ENCODE measurements around the gene DTWD2.
"Not testable (repeated sequence)": the region's sequence is repeated elsewhere in the genome, so short reads cannot be mapped to it uniquely, and the experiment has no call there.

DTWD2 gene

DNA sequence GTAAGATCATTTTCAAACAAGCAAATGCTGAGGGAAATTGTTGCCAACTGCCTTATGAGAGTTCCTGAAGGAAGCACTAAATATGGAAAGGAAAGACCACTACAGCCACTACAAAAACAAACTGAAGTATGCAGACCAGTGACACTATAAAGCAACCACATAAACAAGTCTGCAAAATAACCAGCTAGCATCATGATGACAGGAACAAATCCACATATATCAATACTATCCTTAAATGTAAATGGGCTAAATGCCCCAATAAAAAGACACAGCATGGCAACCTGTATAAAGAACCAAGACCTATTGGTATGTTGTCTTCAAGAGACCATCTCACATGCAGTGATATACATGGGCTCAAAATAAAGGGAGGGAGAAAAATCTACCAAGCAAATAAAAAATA lies 113.2 kb downstream of the DTWD2 start:
- no peak for DNase-seq (ENCODE audit: low read depth, low spot score)

DNA sequence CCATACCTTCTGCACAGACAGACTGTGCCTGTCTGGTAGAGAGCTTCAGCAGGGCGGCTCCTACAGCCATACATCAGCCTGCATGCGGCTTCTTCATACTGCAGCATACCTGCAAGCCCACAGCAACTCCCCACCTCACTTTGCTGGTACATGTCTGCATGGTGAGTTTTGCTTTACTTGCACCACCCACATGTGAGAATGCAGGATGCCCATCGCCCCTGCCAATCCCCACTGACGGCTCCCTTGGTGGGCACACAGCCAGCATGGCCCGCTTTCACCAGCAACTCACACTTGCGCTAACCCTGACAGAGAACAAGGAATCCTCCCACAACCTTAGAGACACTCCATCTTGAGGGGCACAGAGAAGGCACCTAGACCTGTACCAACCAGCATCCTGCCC lies 114.9 kb downstream of the DTWD2 start:
- DNase-seq (ENCODE audit: low read depth, low spot score) = no peak

DNA sequence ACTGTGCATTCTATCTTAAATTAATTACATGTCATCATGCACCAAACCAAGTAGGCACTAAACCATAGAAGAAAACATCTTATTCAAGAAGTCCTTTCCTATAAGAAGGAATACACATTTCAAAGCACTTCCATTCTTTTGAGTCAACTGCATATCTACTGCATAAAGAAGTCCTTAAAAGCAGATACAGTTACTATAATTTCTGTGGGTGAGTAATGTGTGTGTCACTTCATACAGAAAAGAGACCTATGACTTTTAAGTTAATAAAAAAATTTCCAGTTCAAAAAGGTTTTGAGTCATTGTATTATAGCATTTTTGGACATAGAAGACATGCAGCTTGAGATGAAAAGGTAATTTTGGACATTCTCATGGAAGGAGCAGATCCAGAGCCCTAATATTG lies 125.0 kb downstream of the DTWD2 start:
- no peak for DNase-seq (ENCODE audit: low read depth, low spot score)

DNA sequence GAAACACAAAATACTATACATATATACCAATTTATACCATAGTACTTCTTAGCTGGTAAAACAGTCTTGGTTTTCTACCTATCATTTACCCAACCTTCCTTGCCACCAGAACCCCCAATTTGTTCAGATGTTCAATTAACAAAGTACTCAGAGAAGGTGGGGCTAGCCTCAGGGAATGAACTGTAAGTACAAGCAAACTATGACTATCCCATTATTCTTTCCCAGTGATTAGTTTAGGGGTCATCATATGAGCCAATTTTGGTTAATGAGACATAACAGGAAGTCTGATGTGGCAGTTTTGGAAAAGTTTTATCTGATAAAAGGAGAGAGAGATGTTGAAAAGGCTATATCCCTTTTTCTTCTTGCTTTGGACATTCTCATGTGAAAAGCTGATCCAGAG lies 125.8 kb downstream of the DTWD2 start:
- DNase-seq (ENCODE audit: low read depth, low spot score) = no peak

DNA sequence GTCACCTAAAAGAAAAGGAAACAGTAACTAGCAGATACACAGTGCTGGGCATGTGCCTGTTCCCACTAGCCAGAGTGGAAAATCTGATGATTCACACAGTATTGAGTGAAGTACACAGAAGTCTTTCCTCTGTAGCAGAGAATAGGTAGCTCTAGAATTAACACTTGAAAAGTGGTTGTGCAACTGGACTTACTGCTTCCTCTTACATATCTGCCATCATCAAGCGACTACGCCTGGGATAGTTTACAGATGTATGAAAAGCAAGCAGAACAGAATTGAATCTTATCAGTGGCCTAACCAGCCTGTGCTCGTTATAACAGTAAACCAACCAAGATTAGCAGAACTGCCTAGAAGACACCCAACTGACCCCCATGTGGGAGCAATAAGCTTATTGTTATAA lies 130.6 kb downstream of the DTWD2 start:
- DNase-seq (ENCODE audit: low read depth, low spot score) = no peak

DNA sequence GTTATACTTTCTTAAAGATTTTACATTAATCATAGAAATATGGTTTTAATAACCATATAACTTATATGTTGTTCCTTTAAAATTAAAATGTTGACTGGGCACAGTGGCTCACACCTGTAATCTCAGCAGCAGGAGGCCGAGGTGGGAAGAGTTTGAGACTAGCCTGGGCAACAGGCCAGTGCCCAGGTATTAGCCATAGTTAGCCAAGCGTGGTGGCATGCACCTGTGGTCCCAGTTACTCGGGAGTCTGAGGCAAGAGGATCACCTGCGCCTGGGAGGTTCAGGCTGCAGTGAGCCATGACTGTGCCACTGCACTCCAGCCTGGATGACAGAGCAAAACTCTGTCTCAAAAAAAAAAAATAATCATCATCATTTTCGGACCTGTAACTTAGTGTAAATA lies 133.5 kb downstream of the DTWD2 start:
- DNase-seq (ENCODE audit: low read depth, low spot score) = no peak

DNA sequence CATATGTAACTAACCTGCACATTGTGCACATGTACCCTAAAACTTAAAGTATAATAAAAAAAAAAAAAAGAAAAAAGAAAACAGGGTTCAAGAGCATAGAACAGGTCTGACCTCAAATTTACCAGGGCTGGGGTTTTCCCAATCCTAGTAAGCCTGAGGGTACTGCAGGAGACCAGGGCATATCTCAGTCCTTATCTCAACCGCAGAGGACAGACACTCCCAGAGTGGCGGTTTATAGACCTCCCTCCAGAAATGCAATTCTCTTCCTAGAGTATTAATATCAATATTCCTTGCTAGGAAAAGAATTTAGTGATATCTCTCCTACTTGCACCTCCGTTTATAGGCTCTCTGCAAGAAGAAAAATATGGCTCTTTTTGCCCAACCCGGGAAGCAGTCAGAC lies 136.6 kb downstream of the DTWD2 start:
- not testable (repeated sequence) for DNase-seq (ENCODE audit: low read depth, low spot score)

GRCh38 chr5:118849507-118849906 lies 138.8 kb downstream of the DTWD2 start:
- DNase-seq (ENCODE audit: low read depth, low spot score) = not testable (repeated sequence)

DNA sequence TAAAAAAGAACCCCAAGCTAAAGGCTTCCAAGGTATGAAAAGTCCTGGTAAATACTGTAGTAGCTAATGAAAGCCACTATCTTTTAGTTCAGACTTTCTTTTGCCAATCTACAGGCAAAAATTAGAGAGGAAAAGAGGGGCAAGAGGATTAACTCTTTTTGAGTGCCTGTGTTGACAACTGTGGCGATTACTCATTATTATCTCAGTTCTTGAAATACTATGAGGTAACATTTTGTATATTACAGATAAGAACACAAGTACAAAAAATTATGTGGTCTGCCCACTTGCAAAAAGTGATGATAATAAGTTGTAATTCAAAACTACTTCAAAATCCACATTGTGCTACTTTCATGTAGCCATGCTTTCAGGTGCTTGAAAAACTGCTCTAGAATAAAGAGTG lies 144.0 kb downstream of the DTWD2 start:
- DNase-seq (ENCODE audit: low read depth, low spot score) = no peak

DNA sequence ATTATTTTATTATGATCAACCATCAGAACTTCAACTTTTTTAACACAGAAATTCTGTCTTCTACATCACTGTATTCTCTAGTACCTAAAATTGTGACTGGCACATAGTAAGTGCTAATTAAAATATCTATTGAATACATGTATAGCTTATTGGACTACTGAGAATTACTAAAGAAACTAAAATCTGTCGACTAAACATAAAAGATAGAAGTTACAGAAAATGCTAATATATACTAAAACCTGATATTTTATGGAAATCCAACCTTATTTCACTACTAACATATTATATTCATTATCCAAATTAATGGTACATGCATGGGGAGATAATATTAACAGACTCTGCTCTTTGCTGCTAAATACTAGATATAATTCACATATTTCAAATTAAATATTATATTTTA lies 153.6 kb downstream of the DTWD2 start:
- DNase-seq (ENCODE audit: low read depth, low spot score) = no peak

DNA sequence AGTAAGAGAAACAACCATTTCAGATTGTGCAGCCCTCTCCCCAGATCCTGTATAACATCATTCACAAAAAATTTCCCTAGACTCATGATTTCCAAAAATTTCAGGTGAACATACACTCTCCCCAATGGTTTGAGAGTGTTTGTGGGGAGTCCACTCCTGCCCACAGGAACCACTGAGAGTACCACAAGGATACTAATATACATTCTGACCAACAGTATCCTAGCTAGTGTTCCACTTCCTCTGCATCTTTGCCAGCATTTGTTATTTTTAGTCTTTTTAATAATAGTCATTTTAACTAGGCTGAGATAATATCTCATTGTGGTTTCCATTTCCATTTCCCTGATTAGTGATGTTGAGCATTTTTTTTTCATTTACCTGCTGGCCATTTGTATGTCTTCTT lies 155.4 kb downstream of the DTWD2 start:
- no peak for DNase-seq (ENCODE audit: low read depth, low spot score)

DNA sequence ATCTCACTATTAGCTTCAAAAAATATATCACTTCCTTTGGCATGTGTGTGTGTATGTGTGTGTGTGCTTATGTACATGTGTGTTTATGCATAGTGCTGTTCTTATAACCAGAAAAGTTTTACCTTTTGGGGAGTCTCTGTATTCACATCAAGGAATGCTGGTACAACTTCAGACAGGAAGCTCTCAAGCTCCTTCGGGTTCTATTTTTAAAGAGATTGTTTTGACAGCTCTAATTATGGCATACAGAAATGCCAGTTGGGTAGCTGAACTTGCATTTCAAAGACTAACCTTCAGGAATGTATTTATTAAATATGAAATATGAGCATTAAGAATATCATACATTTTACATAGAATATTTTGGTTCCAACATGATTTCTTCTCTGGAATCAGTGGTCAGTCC lies 163.1 kb downstream of the DTWD2 start:
- no peak for DNase-seq (ENCODE audit: low read depth, low spot score)

DNA sequence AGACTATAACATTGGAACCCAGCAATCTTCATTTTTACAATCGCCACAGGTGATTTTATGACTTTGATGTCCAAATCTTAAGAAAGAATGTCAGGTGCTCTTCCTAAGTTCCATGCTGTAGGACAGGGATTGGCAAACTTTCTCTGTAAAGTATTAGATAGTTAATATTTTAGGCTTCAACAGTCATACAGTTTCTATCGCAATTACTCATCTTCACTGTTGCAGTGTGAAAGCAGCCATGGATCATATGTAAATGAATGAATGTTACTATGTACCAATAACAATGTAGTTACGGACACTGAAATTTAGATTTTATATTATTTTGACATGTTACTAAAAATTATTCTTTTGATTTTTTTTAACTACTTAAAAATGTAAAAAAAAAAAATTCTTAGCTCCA lies 169.7 kb downstream of the DTWD2 start:
- DNase-seq (ENCODE audit: low read depth, low spot score) = no peak

DNA sequence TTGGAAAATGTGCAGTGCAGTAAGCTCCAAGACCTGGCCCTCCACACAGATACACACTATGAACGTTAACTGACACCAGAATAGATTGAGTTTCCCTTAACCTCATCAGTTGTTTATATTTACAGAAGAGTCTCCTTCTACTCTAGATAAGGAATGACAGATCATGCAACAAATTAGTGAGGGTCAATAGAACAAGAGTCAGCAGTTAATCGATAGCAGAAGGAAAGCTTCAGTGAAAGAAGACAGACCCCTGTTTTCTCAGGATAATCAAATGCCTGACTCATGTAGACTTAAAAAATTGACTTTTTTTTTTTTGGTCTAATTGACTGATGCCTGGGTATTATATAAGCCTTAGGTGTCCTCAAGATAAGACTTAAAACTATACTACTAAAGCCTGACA lies 179.9 kb downstream of the DTWD2 start:
- DNase-seq (ENCODE audit: low read depth, low spot score) = no peak

DNA sequence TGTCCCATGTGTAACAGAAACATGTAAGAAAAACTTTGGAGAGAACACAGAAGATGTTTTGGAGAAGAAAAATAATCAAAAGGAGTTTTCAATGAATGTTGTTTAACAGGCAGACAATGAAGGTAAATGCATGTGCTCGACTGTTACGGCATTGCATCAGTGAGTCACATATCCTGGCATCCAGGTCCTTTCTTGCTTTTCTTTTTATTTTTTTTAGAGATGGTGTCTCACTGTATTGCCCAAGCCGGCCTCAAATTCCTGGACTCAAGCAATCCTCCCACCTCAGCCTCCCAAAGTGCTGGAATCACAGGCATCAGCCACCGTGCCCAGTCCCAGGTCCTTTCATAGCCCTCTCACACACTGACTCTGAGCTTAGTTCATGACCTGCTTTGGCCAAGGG lies 181.8 kb downstream of the DTWD2 start:
- no peak for DNase-seq (ENCODE audit: low read depth, low spot score)

GRCh38 chr5:118802335-118802734 lies 186.0 kb downstream of the DTWD2 start:
- DNase-seq (ENCODE audit: low read depth, low spot score) = no peak

GRCh38 chr5:118796081-118796480 lies 192.3 kb downstream of the DTWD2 start:
- no peak for DNase-seq (ENCODE audit: low read depth, low spot score)

DNA sequence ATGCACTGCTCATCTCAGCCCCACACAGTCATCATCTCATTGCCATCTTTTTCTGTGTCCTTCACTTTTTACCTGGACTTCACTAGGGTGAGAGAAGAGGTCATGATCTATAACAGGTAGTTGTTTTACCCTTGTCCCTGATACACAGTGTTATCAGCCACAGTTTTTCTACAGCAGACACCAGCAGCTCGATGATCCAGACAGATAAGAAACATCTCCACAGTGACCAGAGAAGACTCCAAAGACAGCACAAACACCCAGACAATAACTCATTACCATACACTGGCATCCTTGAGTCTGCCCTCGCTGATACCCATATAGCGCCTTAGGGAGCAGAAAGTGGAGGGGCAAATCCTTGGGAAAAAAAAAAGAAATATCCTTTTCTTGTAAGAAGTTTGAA lies 194.1 kb downstream of the DTWD2 start:
- DNase-seq (ENCODE audit: low read depth, low spot score) = no peak

DNA sequence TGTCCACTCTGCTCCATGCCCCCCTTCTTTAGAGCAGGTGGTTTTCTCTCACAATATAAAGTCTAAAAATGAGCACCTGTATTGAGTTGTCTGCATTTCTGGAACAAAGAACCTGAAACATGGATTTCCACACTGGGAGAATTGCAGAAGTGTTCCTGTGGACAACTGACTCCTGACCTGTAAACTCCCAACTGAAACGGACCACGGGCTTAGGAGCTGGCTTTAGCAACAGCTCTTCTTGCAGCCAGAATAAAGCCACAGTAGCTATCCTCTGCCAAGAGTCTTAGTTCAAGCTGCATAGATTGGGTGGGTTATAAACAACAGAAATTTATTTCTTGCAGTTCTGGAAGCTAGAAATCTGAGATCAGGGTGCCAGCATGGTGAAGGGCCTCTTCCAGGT lies 194.7 kb downstream of the DTWD2 start:
- DNase-seq (ENCODE audit: low read depth, low spot score) = no peak

- no peak for DNase-seq (ENCODE audit: low read depth, low spot score)
These were observed 195.3 kb downstream of the DTWD2 start for GRCh38 chr5:118793091-118793490.

DNA sequence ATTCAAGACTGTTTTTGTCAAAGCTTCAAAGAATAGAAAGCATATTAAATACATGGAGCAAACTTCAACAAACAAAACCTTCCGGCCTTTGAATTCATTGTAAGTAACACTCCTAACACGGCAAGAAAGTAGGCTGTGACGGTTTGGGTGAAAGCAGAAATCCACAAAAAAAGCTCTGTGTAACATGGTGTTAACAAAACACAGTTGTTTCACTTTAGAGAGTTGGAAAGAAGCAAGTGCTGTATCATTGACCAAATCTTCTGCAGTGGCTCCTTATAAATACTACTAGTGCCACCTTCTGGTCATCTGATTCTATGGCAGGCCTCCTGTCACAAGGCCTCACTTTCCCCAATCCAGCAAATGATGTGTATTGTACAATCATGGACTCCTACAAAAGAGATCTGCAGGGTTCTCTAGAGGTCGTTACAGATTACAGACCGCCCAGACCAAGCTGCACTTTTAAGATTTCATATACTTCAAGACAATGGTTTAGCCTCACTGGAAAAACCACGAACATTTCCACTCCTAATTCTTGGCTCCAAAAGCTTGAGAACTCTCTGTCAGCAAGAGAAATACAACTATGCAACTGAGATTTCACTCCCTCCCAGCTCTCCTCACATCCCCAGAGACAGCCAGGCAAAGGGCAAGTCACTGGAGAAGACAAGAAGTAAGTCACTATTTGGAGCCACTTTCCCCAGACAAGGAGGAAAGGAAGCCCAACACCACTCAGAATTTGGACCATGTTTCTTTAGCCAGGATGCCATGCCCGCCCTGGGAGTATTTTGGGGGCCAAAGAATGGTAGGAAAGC lies 196.2 kb downstream of the DTWD2 start:
- DNase-seq (ENCODE audit: low read depth, low spot score) = no peak

- DNase-seq (ENCODE audit: low read depth, low spot score) = no peak
These were observed 199.0 kb downstream of the DTWD2 start for GRCh38 chr5:118789366-118789765.

GRCh38 chr5:118788351-118788750 lies 200.0 kb downstream of the DTWD2 start:
- DNase-seq (ENCODE audit: low read depth, low spot score) = no peak

All from activated naive CD8-positive, alpha-beta T cell treated with anti-CD3 and anti-CD28 coated beads, Interleukin-2, amount 50 U/mL, for 16 hours (primary cell).